Right atrium auricular region (tissue), 2 donors: ENCODE results near the gene HEMK1. TPM values are rescaled to one million over a fixed set of nuclear protein-coding genes. Genes with fewer than 3 reads are reported as not detected.
A peak's percentile ranks its signal among the peaks of the same experiment; 100 is the strongest.

Experiments used
- DNase-seq: peaks from one replicate; pipeline ENCODE4 v3.0.0-alpha.2; 2019; ENCODE audit warnings: low spot score
- H3K27ac ChIP-seq, 2 donors: fragments of 200-600 bp; sonication (generic); 1 replicate in 1 of 2; 2 replicates in 1 of 2; pipeline ENCODE4 v1.5.1; 2016 to 2019
- H3K27me3 ChIP-seq, 2 donors: fragments of 200-600 bp; sonication (generic); one replicate each; pipeline versions ENCODE4 v1.5.1 to v1.6.0; 2017 to 2019
- H3K36me3 ChIP-seq: fragments of 200-600 bp; sonication (generic); one replicate; pipeline ENCODE4 v1.5.1; 2016
- H3K4me1 ChIP-seq, 2 donors: fragments of 200-600 bp; sonication (generic); one replicate each; pipeline versions ENCODE4 v1.5.1 to v1.6.0; 2017 to 2019
- H3K4me3 ChIP-seq, 2 donors: fragments of 200-600 bp; sonication (generic); 1 replicate in 1 of 2; 2 replicates in 1 of 2; pipeline ENCODE4 v1.5.1; 2017 to 2019; ENCODE audit warnings: mild to moderate bottlenecking in 1 of 2, moderate library complexity in 1 of 2
- H3K9me3 ChIP-seq, 2 donors: fragments of 200-600 bp; sonication (generic); one replicate each; pipeline ENCODE4 v1.5.1; 2019
- total RNA-seq, 2 donors: library from RNA; depleted of rRNA; stranded (reverse); fragments of >200 nt; gene quantifications; one replicate each; pipeline ENCODE4 v1.1.0, GENCODE V29; 2016
- TF ChIP-seq, protein P1 (sequence below), 2 donors: fragments of 200-600 bp; sonication (generic); IDR thresholded peaks; one replicate each; pipeline ENCODE4 v1.5.1; 2019; ENCODE audit warnings: antibody characterized with exemption in 2 of 2

HEMK1 gene
- total RNA-seq, 2 donors from 2014 or later, result 7.2 to 9.6 TPM

DNA sequence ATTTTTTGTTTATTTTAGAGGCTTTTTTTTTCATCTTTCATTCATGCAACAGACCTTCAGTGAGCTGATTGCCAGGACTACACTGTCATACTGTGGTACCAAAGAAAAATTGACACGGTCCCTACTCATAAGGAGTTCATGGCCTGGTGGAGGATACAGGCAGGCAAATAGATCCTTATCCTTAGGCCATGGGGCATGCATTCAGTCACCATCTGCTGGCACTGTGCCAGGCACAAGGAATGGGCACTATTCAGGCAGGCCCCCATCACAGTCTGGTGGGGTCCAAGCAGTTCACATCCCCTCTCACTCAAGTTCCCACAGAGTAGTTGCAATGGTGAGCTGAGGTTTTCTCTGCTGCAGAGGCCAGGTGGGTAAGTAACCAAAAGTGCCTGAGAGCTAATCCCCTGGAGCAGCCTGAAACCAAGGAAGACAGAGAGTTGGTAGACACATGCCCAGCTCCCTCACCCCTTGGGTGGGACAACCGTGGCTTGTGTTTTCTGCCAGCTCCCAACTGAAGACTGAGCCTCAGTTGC, 25.0 kb downstream of the HEMK1 start:
- H3K9me3 ChIP-seq, result no peaks in the 10 kb centered on the region
- H3K4me1 ChIP-seq, result peaks cover 0 to 30% of the 10 kb centered on the region in 2 donors
- H3K36me3 ChIP-seq, result no peaks in the 10 kb centered on the region
- no peak overlapping the region for H3K4me3 ChIP-seq
- no peak overlapping the region for H3K27ac ChIP-seq
- TF ChIP-seq, protein P1, sequence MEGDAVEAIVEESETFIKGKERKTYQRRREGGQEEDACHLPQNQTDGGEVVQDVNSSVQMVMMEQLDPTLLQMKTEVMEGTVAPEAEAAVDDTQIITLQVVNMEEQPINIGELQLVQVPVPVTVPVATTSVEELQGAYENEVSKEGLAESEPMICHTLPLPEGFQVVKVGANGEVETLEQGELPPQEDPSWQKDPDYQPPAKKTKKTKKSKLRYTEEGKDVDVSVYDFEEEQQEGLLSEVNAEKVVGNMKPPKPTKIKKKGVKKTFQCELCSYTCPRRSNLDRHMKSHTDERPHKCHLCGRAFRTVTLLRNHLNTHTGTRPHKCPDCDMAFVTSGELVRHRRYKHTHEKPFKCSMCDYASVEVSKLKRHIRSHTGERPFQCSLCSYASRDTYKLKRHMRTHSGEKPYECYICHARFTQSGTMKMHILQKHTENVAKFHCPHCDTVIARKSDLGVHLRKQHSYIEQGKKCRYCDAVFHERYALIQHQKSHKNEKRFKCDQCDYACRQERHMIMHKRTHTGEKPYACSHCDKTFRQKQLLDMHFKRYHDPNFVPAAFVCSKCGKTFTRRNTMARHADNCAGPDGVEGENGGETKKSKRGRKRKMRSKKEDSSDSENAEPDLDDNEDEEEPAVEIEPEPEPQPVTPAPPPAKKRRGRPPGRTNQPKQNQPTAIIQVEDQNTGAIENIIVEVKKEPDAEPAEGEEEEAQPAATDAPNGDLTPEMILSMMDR (IDR thresholded peaks at IDR 0.05), result no peak
- DNase-seq, result no peak
- no peaks in the 10 kb centered on the region for H3K27me3 ChIP-seq

DNA sequence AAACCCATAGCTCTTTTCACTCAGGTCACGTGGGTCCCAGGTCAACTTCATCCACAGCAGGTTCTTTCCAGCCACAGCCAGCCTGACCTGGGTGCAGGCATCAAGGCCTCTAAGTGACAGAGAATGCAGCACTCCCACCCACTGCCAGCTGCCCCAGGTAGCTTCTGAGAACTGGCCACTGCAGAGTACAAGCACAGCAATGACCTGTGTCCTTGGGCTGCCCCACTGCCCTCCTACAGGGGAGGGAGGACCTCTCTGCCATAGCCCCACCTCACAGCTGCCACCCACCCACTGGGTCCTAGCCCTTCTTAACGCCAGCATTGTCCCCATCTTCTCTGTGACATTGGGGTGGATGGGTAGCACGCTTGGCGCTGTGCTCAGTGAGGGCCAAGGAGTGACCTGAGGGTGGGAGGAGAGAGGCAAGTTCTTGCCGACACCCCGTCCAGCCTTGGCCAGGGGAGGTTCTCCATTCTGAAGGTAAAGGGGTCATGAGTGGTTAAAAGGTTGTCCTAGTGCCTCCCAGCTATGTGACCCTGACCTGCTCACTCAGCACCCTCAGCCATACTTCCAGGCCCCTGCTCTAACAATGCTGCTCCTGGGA, 29.9 kb downstream of the HEMK1 start:
- Histone ChIP-seq H3K27ac (peak overlapping the region; percentile 94 to 98), H3K27me3 (no peaks in the 10 kb centered on the region), H3K4me1 (peaks cover 0 to 55% of the 10 kb centered on the region in 2 donors), H3K4me3 (no peak overlapping the region), H3K9me3 (no peaks in the 10 kb centered on the region), H3K36me3 (no peaks in the 10 kb centered on the region)
- TF ChIP-seq, protein P1 (IDR thresholded peaks at IDR 0.05), result no peak
- DNase-seq, result no peak

DNA sequence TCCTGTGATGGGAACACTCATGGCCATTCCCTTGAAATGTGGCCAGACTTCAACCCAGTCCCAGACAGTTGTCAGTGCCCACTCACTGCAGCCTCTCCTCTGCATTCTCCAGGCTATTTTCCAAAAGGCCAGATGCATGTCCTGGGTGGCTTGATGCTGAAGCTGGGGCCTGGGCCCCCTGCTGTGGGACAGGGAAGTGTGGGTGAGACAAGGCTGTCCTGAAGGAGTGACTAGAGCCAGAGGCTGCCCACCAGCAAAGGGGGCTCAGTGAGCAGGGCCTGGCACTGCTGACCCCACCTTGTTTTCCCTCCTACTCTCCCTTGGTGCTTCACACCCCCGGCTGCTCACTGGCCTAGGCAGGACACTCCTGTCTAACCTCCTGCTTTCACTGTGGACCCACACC, 30.4 kb downstream of the HEMK1 start:
- no peak for DNase-seq

DNA sequence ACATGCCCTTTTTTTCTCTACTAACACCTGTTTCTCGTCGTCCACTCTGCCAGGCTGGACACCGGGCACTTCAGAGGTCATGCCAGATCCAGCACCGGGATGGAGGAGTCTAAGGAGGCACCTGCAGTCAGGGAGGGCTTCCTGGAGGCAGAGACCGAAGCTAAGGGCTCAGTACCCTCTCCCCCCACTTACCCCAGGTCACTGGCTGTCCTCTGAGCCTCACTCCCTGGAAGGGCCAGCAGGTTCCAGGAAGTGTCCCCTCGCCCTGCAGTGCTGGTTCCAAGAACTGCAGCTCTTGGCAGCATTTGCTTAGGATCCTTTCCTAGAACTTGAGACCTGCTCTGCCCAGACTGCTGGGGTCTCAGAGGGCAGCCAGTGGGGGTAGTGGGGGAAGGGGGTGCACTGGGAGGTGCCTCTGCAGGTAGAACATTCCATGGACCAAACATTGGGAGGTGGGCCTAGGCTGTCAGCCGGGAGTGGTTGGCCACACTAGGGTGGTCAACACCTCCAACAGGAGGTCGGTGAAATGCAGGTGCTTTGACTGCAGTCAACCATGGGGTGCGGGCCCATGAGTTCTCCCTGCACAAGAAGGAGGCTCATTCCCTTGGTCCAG, 30.9 kb downstream of the HEMK1 start:
- H3K4me3 ChIP-seq, result no peak overlapping the region
- H3K27ac ChIP-seq, result peak overlapping the region; percentile 94 to 98
- no peaks in the 10 kb centered on the region for H3K9me3 ChIP-seq
- no peak for DNase-seq
- peaks cover 0 to 65% of the 10 kb centered on the region in 2 donors for H3K4me1 ChIP-seq
- TF ChIP-seq, protein P1 (IDR thresholded peaks at IDR 0.05), result no peak
- no peaks in the 10 kb centered on the region for H3K36me3 ChIP-seq
- no peaks in the 10 kb centered on the region for H3K27me3 ChIP-seq

More for the DNA sequence above, 30.4 kb downstream of the HEMK1 start:
- H3K27me3 ChIP-seq, result no peaks in the 10 kb centered on the region
- peaks cover 0 to 60% of the 10 kb centered on the region in 2 donors for H3K4me1 ChIP-seq
- TF ChIP-seq, protein P1 (IDR thresholded peaks at IDR 0.05), result no peak
- no peaks in the 10 kb centered on the region for H3K36me3 ChIP-seq
- H3K27ac ChIP-seq, result peak overlapping the region; percentile 94 to 98
- no peaks in the 10 kb centered on the region for H3K9me3 ChIP-seq
- H3K4me3 ChIP-seq, result no peak overlapping the region

DNA sequence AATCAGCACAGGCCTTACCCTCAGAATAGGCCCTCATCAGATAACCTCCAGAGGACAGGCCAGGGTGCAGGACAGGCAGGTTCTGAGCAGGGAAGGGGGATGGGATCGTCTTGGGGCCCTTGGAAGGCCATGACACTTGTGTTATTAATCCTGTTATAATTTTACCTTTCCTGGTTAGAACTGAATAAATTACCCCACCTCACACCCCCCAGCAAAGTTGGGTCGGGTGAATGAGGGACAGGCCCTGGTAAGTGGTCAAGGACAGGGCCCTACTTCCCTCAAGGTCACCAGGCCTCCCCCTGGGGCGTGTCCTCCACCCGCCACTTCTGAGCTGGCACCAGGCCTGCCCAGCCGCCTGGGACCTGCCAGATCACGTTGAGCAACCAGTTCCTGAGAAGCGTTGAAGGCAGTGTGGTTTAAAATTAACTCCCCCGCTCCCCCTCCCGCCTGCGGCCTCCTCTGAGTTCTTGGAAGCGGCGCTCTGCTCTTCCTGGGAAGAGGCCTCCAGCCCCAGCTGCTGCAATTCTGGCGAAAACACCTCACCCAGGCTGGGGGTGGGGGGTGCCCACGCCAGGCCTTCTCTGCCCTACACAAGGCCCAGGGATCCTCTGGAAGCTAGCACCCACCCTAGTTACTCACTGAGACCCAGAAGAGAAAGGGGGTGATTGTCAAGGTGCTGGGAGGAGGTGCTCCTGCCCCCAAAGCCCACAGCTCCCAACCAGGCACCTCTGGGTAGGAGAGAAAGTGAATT, 31.7 kb downstream of the HEMK1 start:
- Histone ChIP-seq H3K27ac (peak overlapping the region; percentile 94 to 98), H3K36me3 (no peaks in the 10 kb centered on the region), H3K27me3 (no peaks in the 10 kb centered on the region), H3K9me3 (no peaks in the 10 kb centered on the region), H3K4me3 (peak overlapping the region in 1 of 2 donors; percentile 16), H3K4me1 (peaks cover 0 to 73% of the 10 kb centered on the region in 2 donors)
- DNase-seq, result peak; percentile 96
- TF ChIP-seq, protein P1 (IDR thresholded peaks at IDR 0.05), result no peak
